ENCODE measurements around the gene ADCY1. TPM values are rescaled to one million over a fixed set of nuclear protein-coding genes. Genes with fewer than 3 reads are reported as not detected.
A peak's percentile ranks its signal among the peaks of the same experiment; 100 is the strongest.
"Not testable (repeated sequence)": the region's sequence is repeated elsewhere in the genome, so short reads cannot be mapped to it uniquely, and the experiment has no call there.

Gene ADCY1
- total RNA-seq, 1 donor from 2014 or later, result 9.8 TPM

GRCh38 chr7:45714521-45714820 lies 140.3 kb downstream of the ADCY1 start:
- no peak for DNase-seq

- DNase-seq, result no peak
Measured at GRCh38 chr7:45715471-45716352, 141.5 kb downstream of the ADCY1 start.

GRCh38 chr7:45716380-45717203 lies 142.4 kb downstream of the ADCY1 start:
- no peak for DNase-seq

GRCh38 chr7:45717537-45718235 lies 143.5 kb downstream of the ADCY1 start:
- no peak for DNase-seq

- DNase-seq, result no peak
Measured at GRCh38 chr7:45718464-45719330, 144.5 kb downstream of the ADCY1 start.

- no peak for DNase-seq
Measured at GRCh38 chr7:45720989-45721388, 146.8 kb downstream of the ADCY1 start.

GRCh38 chr7:45721686-45722598 lies 147.8 kb downstream of the ADCY1 start:
- no peak for DNase-seq

- DNase-seq, result not testable (repeated sequence)
Measured at GRCh38 chr7:45725231-45725630, 151.1 kb downstream of the ADCY1 start.

- no peak for DNase-seq
Measured at GRCh38 chr7:45726883-45727282, 152.7 kb downstream of the ADCY1 start.

- not testable (repeated sequence) for DNase-seq
Measured at GRCh38 chr7:45731692-45732443, 157.7 kb downstream of the ADCY1 start.

- DNase-seq, result peak; percentile 13
Measured at GRCh38 chr7:45738920-45739319, 164.8 kb downstream of the ADCY1 start.

GRCh38 chr7:45740573-45740972 lies 166.4 kb downstream of the ADCY1 start:
- not testable (repeated sequence) for DNase-seq

- DNase-seq, result peak; percentile 8
Measured at GRCh38 chr7:45748976-45749375, 174.8 kb downstream of the ADCY1 start.

- not testable (repeated sequence) for DNase-seq
Measured at GRCh38 chr7:45751352-45751751, 177.2 kb downstream of the ADCY1 start.

- not testable (repeated sequence) for DNase-seq
Measured at GRCh38 chr7:45756333-45756732, 182.2 kb downstream of the ADCY1 start.

GRCh38 chr7:45756757-45757156 lies 182.6 kb downstream of the ADCY1 start:
- not testable (repeated sequence) for DNase-seq

GRCh38 chr7:45759464-45759863 lies 185.3 kb downstream of the ADCY1 start:
- DNase-seq, result not testable (repeated sequence)

- peak; percentile 11 for DNase-seq
Measured at GRCh38 chr7:45761545-45762205, 187.5 kb downstream of the ADCY1 start.
